Measurements from ENCODE around the gene TEX47. TPM values are rescaled to one million over a fixed set of nuclear protein-coding genes. Genes with fewer than 3 reads are reported as not detected.

The TEX47 gene
- not detected for total RNA-seq

DNA sequence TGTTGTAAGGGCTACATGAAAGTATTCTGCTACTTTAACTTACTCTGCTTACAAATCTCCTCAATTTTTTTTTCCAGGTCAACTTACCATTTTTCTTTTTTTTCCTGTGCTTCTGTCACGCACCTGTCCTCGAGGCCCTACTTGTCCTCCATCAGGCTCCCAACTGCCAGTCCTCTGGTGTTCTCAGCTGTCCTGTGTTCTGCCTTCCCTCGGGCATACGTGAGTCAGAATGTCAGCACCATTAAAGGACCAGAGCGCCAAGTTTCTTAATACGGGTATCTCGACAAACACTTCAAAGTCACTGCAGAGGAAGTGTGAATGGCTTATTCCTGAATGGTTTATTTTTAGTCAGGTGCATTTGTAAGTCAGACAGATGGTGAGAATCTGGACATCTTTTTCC, at the start of gene TEX47:
Gene TEX47, minus strand, starts transcription at position 185 of the 400 bp plus-strand sequence. CDS start 795 bp downstream, outside the sequence.
- DNase-seq, result peak; percentile 14

DNA sequence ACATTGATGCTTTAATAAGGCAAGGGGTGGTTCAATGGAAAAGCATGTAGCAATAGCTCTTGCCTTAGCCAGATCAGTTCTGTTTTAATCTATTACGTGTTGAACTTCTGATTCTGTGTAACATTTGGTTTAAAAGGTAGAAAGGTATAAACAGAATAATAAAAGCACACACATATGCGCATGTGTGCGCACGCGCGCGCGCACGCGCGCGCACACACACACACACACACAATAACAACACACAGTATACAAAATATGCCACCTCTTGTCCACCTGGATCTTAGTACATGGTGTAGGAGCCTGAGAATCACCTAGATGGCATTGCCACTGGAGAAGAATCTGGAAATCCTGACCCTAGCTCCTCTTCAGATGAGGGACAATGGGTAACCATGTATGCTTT, 49.6 kb upstream of the TEX47 start:
- DNase-seq, result no peak

DNA sequence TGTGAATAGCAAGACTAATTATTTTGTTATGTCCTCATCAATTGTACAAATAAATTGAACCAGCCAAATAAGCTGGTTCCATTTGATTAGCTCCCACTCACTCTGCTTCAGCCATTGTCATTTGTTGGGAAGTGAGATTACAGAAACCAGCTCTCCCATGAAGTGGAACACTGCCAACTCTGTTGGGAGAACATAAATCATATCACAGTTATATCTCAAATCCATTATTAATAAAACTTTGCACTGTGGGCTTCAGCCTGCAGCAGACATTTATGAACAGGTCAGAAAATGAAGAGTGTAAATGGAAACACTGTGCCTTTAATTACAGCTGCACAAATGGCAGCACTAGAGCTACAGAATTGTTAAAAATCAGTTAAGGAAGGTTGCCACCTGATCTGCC, 46.7 kb upstream of the TEX47 start:
- DNase-seq, result no peak

DNA sequence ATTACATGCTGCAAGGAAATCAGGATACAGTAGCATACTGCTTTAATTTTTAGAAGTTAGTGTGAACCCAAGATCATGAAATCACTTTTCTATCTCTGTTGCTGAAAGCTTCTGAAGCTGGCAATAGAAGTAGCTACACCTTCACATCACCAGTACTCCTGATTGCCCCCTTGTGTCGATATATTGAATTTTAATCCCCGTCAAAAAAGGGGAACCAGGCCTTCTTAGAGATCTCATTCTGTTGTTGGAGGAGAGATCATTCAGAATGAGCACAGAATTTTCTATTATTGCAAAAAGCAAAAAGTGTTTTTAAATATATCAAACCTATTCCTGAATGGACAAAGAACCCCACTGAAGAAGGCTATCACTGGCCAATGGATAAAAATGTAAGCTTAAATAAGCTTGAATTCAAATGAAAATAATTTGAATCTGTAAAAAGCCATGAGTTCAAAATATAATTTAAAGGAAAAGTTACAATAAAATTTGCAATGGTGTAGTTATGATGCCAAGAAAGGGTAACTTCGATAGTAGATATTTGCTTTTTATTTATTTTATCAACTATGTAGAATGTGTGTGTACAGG, 39.7 kb upstream of the TEX47 start:
- DNase-seq, result no peak

DNA sequence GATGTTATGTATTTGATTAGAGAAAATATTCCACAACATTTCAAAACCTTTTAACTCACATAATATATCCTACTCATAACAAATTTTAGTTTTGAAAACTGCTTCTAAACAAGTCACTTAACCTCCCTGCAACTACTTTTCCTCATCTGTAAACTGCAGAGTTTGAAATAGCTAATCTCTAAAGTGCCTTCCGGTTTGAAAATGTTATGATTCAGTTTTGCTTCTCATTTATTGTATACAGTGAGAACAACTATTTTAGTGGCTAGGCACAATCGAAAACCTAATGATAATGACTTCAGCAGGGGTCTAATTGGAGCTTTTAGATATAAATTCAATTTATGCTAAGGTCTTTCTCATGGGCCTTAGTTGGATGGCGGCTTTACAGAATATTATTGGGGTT, 30.7 kb upstream of the TEX47 start:
- DNase-seq, result no peak

DNA sequence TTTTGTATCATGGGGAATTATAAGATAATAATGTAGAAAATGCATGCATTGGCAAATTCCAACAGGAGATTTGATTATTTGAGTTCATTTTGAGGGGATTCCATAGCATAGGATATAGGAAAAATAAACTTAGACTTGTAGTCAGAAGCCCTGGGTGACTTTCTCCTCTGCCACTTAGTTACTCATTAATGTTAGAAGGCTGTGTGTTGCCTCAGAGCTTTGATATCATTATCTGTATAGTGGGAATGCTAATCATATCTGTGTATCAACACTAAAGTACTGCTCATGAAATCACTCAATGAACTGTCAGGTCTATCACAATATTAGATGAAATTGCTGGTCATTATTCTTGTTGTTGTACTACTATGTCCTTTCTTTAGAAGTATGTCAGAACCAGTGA, 23.0 kb upstream of the TEX47 start:
- no peak for DNase-seq

DNA sequence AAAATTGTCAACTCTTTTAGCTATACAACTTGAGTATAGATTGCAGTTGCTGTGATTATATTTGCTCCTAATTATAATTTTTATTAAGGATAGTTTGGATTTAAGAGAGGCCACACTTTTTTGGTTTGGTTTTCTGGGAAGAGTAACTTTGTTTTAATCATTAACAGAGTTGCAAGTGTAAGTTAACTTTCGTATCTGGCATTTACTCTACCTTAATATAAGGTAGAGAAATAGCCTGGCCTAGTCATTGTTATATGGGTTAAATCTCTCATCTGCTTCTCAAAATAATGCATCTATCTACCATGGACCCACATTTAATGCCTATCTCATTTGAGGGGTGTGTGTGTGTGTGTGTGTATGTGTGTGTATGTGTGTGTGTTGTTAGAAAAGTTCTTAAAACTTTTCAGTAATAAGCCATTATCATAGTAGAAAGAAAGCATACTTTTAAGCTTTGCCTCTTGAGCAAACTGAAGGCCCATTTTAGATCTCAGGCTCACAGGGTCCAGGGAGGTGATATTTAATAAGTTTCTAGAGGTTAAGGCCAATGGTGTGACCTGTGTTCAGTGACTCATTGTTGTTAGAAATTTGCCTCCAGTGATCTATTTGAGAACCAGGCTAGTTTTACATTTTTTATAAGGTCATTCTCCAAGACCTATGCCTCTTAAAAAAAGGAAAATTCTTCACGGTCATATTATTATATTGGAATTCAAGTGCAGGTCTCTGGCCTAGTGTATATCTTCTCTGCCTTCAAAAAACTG, 10.9 kb upstream of the TEX47 start:
- no peak for DNase-seq

DNA sequence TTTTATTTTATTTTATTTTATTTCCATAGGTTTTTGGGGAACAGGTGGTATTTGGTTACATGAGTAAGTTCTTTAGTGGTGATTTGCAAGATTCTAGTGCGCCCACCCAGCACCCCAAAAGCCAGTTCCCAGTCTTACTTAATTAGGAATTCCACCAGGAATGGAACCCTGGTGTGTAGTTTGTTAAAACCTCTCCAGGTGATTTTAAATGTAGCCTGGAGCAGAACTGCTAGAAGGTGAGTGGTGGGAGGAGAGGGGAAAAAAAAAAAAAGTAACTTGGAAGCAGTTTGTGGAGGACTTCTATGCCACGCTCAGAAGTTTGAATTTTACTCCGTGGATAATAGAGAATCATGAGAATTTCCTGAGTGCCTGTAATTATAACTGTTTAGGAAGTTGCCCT, 5.5 kb upstream of the TEX47 start:
- no peak for DNase-seq

DNA sequence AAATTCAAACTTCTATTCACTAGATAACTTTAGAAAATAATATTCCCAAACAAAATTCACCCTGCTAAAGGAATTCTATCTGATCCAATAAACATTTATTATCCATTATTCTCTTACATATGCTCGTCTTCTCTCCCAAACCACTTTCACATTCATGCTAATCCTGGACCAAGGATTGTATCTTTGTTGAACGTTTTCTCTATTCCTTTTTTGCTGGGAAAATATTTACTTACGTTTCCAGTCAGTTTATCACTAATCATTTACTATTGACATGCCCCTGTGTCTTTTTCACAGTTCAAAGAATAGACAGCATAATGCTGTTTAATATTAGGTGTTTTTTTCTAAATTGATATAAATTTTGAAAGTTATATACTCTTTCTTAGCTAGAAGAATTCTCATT, 3.2 kb downstream of the TEX47 start:
- no peak for DNase-seq

DNA sequence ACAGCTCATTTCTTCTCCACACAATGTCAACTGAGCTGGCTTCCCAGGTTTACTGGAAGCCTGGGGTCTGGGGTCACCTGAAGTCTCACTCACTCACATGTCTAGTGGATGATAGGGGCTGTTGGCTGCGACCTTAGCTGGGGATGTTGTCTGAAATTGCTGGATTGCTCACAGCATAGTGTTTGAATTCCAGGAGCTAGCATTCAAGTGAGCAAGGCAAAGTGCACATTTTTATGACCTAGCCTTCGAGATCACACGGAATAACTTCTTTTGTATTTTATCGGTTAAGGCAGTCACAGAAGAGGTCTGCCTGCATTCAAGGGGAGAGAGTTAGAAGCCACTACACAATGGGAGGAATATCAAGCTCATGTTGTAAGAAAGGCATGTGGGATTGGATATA, 3.6 kb downstream of the TEX47 start:
- DNase-seq, result no peak

DNA sequence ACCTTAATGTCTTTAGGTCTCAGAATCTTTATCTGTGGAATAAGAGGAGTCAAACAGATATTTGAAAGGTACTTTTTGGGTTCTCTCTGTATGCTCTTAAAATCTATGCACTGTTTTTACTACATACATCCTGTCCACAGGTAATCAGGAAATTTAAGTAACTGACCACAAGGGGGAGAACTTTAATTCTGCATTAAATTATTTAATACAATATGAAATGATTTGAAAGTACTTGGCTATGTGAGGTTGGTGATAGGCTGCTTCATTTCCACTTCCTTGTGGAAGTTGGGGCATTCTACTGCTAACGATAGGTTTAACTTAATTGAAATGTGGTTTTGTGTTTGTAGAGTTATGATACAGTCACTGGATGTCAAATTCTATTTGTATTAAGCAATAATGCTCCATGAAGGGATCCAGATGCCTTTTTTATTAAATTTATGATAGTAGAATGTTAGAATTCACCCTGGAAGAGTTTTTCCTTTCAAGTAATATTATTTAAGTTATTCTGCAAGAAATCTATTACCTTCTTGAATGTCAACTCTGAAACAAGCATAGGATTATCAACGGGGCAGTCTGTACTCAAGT, 6.0 kb downstream of the TEX47 start:
- no peak for DNase-seq

DNA sequence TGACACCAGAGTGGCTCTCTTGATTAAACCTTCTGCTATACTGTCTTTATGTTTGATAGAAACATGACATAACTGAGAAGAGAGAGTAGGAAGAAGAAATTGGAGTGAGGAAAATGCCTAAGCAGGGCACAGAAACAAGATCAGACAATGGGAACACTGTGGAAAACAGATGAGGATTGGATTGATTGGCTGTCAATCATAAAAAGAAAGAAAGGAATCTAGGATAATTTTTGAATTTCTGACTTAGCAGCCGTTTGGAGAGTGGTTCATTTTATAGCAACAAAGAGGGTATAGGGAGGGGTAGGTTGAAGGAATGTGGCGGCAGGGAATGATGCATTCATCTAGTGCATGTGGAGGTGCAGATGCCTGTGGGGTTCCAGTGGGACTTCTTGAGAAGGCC, 7.8 kb downstream of the TEX47 start:
- DNase-seq, result no peak

DNA sequence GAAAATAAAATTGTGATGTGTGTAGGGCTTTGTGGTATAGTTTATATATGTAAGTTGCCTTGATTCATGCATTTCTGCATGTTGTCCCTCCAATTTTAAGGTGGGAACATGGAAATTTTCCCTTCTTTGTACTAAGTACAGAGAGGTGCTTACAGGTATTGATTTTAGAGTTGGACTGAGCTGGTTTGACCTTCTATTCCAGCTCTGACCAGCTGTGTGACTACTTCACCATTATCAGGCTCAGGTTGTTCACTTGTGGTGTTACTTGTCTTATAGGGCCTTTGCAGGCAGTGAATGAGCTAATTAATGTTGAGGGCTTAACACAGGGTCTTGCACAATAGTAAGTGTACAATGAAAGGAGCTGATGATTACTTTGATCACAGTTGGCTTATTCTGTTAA, 19.7 kb downstream of the TEX47 start:
- no peak for DNase-seq

DNA sequence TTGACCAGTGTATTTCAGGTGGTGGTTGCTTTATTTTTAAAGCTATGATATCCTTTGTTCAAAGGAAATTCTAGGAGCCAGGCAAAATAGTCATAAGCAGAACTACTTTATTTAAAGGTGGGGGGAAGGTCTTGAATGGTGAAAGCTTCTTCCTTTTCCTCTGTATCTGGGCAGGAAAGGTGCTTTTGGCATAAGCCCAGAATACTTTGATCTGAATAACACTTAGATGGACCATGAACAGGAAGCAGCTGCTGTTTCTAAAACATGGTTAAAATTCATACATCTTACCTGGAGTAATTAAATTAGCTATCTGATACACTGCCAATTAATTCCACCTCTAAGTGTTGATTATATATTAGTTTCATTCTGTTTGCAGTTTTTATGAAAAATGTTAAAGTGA, 22.8 kb downstream of the TEX47 start:
- no peak for DNase-seq

DNA sequence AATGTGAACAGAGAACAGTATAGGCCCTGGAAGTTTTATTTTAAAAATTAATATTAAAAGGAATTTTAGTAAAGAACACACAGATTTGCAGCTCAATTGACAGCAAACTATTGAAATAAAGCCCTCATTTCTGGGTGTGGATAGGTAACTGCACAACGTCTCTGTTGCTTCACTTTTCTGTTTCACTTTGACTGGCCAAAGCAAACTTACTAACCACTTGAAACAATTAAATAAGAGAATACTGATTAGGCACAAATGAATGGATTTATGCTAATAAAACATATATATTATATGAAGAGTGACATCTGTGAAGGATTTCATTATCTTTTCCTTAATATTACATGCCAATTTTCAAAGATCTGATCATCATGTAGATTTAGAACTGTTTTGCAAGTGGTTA, 24.1 kb downstream of the TEX47 start:
- no peak for DNase-seq

DNA sequence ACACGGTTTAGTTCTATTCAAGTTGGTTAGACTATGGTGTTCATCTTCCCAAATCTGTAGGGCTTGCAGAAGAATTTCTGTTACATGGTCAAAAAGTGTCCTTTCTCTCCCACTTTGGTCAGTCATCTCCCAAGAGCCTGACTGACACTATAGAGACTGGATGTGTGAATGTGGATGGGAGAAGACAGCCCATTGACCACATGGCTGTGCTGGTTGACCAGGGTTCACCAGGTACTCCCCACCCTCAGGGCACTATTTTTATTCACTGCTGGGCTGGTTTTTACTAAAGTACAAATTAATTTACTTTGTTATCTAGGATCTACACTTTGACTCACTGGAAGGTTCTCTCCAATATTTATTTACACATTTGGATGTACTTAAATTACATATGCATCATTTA, 33.8 kb downstream of the TEX47 start:
- no peak for DNase-seq

DNA sequence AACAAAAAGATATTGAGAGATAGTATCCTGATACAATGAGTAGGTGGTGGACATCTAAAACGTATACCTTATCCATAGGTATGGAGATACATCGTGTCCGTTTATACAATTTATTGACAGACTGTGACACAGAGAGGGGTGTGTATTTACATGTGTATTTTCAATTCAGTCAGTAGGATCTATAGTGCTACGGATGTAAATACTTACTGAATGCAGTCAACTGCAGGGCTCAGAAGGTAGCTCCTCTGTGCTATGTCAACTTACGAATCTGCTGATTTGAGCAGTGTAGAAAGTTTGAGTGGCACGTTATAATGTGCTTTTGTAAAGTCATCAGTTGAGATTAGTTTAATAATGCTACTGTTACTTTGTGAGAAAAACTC, 35.4 kb downstream of the TEX47 start:
- DNase-seq, result no peak

DNA sequence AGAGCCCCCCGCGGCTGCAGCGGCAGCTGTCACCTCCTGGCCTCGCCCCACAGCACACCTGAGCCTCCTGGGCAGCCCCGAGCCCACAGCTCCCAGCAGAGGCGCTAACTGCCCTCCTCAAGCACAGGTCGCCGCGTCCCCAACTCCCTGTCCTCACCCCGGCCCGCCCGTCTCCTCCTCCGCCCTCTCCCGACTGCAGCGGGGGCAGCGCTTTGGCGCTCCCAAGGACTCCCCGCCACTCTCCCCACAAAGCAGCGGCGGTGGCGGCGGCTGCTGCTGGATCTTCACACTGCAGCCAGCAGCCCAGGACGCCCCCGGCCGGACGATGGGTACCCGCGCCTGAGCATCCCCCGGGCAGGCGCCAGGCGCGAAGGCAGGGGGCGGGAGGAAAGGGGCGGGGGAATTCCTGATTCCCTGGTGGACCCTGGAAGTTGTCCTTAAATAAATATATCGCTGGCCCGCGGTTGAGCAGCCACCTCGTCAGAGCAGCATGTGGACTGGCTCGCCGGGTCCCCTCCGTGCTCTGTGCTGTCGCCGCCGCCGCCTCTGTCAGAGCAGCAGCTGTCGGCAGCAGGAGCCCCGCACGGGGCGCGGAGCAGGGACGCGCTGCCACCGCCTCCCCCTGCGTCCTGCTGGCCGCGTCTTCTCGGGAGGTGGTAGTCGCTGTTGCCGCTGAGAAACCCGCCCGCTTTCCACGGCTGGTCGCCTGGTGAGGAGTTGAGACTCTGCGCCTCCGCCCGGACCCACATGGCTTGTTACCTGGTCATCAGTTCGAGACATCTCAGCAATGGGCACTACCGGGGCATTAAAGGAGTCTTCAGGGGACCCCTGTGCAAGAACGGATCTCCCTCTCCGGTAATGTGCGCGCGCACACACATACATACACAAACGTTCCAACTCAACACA, 36.1 kb downstream of the TEX47 start, which contains the start of gene ZNF804B:
Gene ZNF804B, plus strand, starts transcription at position 471 of the 906 bp plus-strand sequence. Its CDS starts 277 bp downstream, at position 748.
- DNase-seq, result peak; percentile 44

DNA sequence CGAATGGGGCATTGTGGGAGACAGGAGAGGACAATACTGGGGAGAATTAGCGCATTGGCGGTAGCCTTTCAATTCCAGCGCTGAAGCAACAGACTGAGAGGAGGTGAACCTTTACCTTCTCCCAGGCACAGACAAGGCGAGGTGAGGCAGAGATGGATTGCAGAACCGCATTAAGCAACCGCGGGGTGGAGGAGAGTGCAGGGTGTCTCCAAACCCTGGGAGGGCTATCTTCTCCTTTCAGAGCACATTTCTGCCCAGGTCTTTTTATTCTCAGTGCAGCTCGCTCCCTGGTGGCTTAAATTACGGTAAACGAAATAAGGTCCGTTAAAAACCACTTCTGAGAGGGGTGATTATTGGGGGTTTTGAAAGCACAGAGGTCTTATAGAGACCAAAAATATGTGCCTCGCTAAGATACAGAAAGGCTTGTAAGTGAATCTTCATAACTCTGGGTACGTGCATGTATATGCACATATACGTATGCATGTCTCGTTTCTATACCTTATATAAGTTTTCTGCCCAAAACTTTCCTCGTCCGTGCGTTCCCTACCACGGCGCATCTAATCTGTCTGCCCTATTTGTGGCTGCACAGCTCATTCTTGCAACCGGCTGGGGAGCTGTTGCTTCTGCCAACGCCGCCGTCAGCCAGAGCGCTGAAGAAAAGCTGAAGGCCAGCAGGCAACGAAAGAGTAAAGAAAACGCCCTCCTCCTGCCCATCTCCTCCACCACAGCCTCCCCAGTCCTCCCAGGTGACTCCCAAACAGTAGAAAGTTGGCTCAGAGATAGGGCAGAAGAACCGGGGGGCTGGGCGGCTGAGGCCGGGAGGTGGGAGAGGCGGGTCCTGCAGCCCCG, 36.9 kb downstream of the TEX47 start:
- DNase-seq, result peak; percentile 44

DNA sequence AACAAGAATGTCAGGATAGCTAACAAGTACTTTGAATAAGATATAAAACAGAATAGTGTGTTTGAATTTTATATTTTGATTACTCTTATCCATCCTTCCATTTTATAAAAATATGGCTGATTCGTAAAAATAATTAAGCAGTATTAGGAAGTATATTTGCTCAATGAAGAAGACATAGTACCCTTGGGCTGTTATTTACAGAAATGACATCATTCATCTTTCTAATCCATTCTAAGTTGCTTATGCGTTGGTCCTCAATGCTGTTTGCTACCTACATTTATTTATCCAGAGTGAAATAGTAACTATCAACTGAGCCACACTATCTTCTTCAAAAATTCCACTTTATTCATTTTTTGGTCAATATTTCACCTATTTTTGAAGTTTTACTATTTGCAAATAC, 38.2 kb downstream of the TEX47 start:
- DNase-seq, result no peak

DNA sequence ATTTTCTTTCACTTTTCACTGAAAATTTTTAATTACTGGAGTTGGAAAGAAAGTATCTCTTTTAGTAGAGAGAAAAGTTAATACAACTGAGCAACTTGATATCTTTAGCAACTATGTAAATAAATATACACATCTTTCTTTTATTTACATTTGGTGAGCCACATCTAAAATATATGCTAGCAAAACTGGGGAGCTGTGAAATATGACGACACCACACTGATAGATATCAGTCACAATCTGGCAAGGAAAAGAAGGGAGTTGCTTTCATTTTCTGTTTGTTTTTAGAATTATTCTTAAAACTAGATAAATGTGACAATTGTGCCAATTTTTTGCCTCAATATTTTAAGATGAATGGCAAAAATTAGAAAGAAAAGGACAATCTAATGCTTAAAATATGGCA, 38.7 kb downstream of the TEX47 start:
- DNase-seq, result no peak

DNA sequence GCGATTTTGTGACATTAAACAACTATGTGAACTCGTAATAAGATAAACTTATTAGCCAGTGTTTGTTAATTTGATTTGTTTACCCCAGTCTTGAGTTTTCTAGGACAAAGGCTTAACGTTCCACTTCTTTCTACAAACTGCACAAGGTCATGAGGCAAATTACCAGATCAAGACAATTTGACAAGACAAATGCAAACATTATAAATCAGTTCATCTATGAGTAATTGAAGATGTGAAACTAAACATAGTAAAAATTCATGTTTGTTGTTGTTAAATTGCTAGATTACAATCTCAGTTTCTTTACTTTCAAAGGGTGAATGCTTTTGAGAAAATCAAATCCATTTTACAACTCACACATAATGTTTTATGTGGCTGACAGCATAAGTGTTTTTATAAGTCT, 49.4 kb downstream of the TEX47 start:
- DNase-seq, result no peak

Measured in occipital lobe (tissue), 2 donors.